Gastrocnemius medialis (tissue), 4 donors: ENCODE measurements around the gene SORCS1. TPM values are rescaled to one million over a fixed set of nuclear protein-coding genes. Genes with fewer than 3 reads are reported as not detected.

Experiments
- ATAC-seq, 2 donors: fragments of 150-250 bp; one replicate each; pipeline ENCODE4 v1.9.1; 2016
- DNase-seq, 2 donors: peaks; one replicate each; pipeline ENCODE4 v3.0.0-alpha.2; 2019
- H3K27ac ChIP-seq, 4 donors: fragments of 200-600 bp; sonication (generic); 1 replicate in 1 of 4; 2 replicates in 3 of 4; pipeline ENCODE4 v1.5.1; 2016 to 2018; ENCODE audit warnings: mild to moderate bottlenecking in 2 of 4, moderate library complexity in 1 of 4
- H3K27me3 ChIP-seq, 3 donors: fragments of 200-600 bp; sonication (generic) in 2 of 3; 1 replicate in 1 of 3; 2 replicates in 2 of 3; pipeline versions ENCODE4 v1.5.1 to v1.6.0; 2016 to 2019; ENCODE audit warnings: mild to moderate bottlenecking in 1 of 3, moderate library complexity in 1 of 3
- H3K36me3 ChIP-seq, 2 donors: fragments of 200-600 bp; sonication (generic) in 1 of 2; one replicate each; pipeline ENCODE4 v1.5.1; 2017 to 2018
- H3K4me1 ChIP-seq, 2 donors: fragments of 200-600 bp; sonication (generic) in 1 of 2; one replicate each; pipeline ENCODE4 v1.5.1; 2016 to 2017; ENCODE audit warnings: mild to moderate bottlenecking in 2 of 2
- H3K4me3 ChIP-seq, 4 donors: fragments of 200-600 bp; sonication (generic) in 3 of 4; 1 replicate in 1 of 4; 2 replicates in 3 of 4; pipeline ENCODE4 v1.5.1; 2016 to 2019; ENCODE audit warnings: mild to moderate bottlenecking in 2 of 4
- H3K9me3 ChIP-seq, 3 donors: fragments of 200-600 bp; sonication (generic) in 2 of 3; 1 replicate in 1 of 3; 2 replicates in 2 of 3; pipeline ENCODE4 v1.5.1; 2016 to 2019
- POLR2A ChIP-seq, 2 donors: fragments of 450-650 bp; IDR thresholded peaks; one replicate each; pipeline ENCODE4 v1.6.1; 2017; ENCODE audit warnings: antibody characterized with exemption in 2 of 2, mild to moderate bottlenecking in 2 of 2, moderate library complexity in 2 of 2
- in situ Hi-C, 4 donors: fragments of 200-750 bp; cut with MboI; loops; one replicate each; pipeline versions ENCODE4 v1.15.0 to v1.8.0; 2017; ENCODE audit warnings: low sequenced_read_pairs in 4 of 4
- intact Hi-C: fragments of 100-400 bp; cut with DNase I; formaldehyde crosslinking; loops from one replicate; pipeline ENCODE4 v1.15.1; 2023; ENCODE audit warnings: low total_unique reads
- total RNA-seq, 4 donors: library from RNA; depleted of rRNA; stranded (reverse); fragments of >200 nt; gene quantifications; one replicate each; pipeline versions ENCODE4 v1.1.0 to v1.2.3, GENCODE V29; 2016
- TF ChIP-seq, protein P1 (sequence below), 5 experiments: fragments of 450-650 bp in 3 of 5; fragments of 200-600 bp in 2 of 5; sonication (generic) in 2 of 5; IDR thresholded peaks in 4 of 5; conservative IDR thresholded peaks in 1 of 5; 1 replicate in 4 of 5; 2 replicates in 1 of 5; pipeline ENCODE4 v1.5.1; 2016 to 2019; ENCODE audit warnings: antibody characterized with exemption in 5 of 5, mild to moderate bottlenecking in 3 of 5, moderate library complexity in 3 of 5

The SORCS1 gene
- total RNA-seq, 4 donors from 2014 or later, result 0.02 to 0.36 (median 0.24) TPM; not detected in 1

DNA sequence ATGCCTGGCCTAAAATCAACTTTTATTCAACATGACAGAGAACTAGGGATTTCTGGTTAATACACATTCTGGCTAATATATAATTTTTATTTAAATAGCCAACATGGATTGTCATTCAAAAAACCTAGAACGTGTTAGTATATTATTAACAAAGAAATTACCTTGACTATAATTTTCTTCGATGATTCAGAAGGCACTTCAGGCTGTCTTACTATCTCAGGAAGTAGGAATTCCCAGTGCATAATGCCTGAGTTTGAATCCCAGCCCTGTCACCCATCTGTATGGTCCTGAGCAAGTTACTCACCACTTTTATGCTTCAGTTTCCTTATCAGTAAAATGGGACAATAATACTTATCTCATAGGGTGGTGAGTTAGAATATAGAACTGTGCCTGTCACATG, 106.2 kb downstream of the SORCS1 start:
- Histone ChIP-seq H3K27ac (no peak overlapping the region), H3K4me3 (no peak overlapping the region), H3K4me1 (no peaks in the 10 kb centered on the region), H3K9me3 (no peaks in the 10 kb centered on the region), H3K36me3 (no peaks in the 10 kb centered on the region), H3K27me3 (no peaks in the 10 kb centered on the region)
- in situ Hi-C loops (loop anchor here in 1 of 4 donors (25.0 kb wide), 1 partner anchor 96 kb away; no protein-coding TSS in a partner anchor), intact Hi-C loops (no loop called here)
- TF ChIP-seq, protein P1, sequence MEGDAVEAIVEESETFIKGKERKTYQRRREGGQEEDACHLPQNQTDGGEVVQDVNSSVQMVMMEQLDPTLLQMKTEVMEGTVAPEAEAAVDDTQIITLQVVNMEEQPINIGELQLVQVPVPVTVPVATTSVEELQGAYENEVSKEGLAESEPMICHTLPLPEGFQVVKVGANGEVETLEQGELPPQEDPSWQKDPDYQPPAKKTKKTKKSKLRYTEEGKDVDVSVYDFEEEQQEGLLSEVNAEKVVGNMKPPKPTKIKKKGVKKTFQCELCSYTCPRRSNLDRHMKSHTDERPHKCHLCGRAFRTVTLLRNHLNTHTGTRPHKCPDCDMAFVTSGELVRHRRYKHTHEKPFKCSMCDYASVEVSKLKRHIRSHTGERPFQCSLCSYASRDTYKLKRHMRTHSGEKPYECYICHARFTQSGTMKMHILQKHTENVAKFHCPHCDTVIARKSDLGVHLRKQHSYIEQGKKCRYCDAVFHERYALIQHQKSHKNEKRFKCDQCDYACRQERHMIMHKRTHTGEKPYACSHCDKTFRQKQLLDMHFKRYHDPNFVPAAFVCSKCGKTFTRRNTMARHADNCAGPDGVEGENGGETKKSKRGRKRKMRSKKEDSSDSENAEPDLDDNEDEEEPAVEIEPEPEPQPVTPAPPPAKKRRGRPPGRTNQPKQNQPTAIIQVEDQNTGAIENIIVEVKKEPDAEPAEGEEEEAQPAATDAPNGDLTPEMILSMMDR (IDR thresholded peaks at IDR 0.05 in 4 of 5, conservative IDR thresholded peaks at IDR 0.05 in 1 of 5), result no peak
- no peak for TF ChIP-seq POLR2A (IDR thresholded peaks at IDR 0.05)
- no peak for ATAC-seq
- no peak for DNase-seq

- TF ChIP-seq POLR2A (IDR thresholded peaks at IDR 0.05), result no peak
- TF ChIP-seq, protein P1 (IDR thresholded peaks at IDR 0.05 in 4 of 5, conservative IDR thresholded peaks at IDR 0.05 in 1 of 5), result no peak
- no peaks in the 10 kb centered on the region for H3K36me3 ChIP-seq
- H3K4me3 ChIP-seq, result no peak overlapping the region
- H3K27me3 ChIP-seq, result no peaks in the 10 kb centered on the region
- no peak for DNase-seq
- no peaks in the 10 kb centered on the region for H3K4me1 ChIP-seq
- H3K27ac ChIP-seq, result no peak overlapping the region
- no peak for ATAC-seq
- in situ Hi-C loops (loop anchor here in 1 of 4 donors (25.0 kb wide), 1 partner anchor 94 kb away; no protein-coding TSS in a partner anchor), intact Hi-C loops (no loop called here)
- no peaks in the 10 kb centered on the region for H3K9me3 ChIP-seq
Observed at GRCh38 chr10:107056182-107056581, 108.3 kb downstream of the SORCS1 start.

DNA sequence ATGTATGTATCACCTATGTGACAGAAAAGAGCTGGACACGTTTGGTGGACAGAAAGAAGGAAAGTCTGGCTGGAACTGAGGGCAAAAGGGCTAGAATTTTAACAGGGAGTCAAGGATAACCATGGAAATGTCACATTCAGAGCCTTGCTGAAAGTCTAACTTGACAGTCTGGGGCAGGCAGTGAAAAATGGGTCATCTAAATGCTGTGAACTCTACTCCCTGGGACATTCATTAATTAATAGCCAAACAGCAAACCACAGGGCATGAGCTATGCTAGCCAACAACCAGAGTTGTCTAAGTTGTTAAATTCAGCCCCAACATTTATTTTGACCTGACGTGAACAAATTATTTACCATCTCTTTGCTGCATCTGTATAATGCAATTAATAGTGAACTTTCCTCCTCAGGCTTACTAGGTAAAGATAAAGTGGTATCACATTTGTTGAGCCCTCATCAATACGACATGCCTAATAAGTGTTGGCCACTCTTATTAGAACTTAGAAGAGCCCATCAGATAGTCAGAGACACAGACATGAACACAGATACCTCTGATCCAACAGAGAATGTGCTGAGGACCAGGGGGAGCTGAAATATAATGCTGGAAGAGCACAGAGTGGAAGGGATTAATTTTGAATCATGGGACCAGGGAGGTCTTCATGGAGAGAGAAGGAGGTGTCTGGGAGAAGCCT, 109.9 kb downstream of the SORCS1 start:
- Histone ChIP-seq H3K36me3 (no peaks in the 10 kb centered on the region), H3K27me3 (no peaks in the 10 kb centered on the region), H3K9me3 (no peaks in the 10 kb centered on the region), H3K27ac (no peak overlapping the region), H3K4me3 (no peak overlapping the region), H3K4me1 (no peaks in the 10 kb centered on the region)
- TF ChIP-seq POLR2A (IDR thresholded peaks at IDR 0.05), result no peak
- TF ChIP-seq, protein P1 (IDR thresholded peaks at IDR 0.05 in 4 of 5, conservative IDR thresholded peaks at IDR 0.05 in 1 of 5), result no peak
- DNase-seq, result no peak
- ATAC-seq, result no peak
- intact Hi-C loops, result no loop called here
- in situ Hi-C loops, result loop anchor here in 1 of 4 donors (25.0 kb wide), 1 partner anchor 92 kb away; no protein-coding TSS in a partner anchor

- Histone ChIP-seq H3K27ac (no peak overlapping the region), H3K4me1 (no peaks in the 10 kb centered on the region), H3K36me3 (no peaks in the 10 kb centered on the region), H3K9me3 (no peaks in the 10 kb centered on the region), H3K27me3 (no peaks in the 10 kb centered on the region), H3K4me3 (no peak overlapping the region)
- intact Hi-C loops (no loop called here), in situ Hi-C loops (loop anchor here in 1 of 4 donors (25.0 kb wide), 1 partner anchor 89 kb away; no protein-coding TSS in a partner anchor)
- ATAC-seq, result no peak
- no peak for DNase-seq
- TF ChIP-seq POLR2A (IDR thresholded peaks at IDR 0.05), result no peak
- TF ChIP-seq, protein P1 (IDR thresholded peaks at IDR 0.05 in 4 of 5, conservative IDR thresholded peaks at IDR 0.05 in 1 of 5), result no peak
Observed at GRCh38 chr10:107051769-107052168, 112.7 kb downstream of the SORCS1 start.
